Activated CD8-positive, alpha-beta T cell treated with anti-CD3 and anti-CD28 coated beads for 36 hours (primary cell): ENCODE data around the gene PTPRG. TPM values are rescaled to one million over a fixed set of nuclear protein-coding genes. Genes with fewer than 3 reads are reported as not detected.

Experiments
- ATAC-seq: fragments of 200-7000 bp; cut with Tn5 transposase; one replicate; pipeline ENCODE4 v1.10.0; 2021; ENCODE audit warnings: mild to moderate bottlenecking, moderate library complexity
- CTCF ChIA-PET: fragments of 350-600 bp; sonication (Branson Sonifier 250); formaldehyde crosslinking; loops from one replicate; lab custom pipeline; 2021; ENCODE audit warnings: antibody characterized with exemption; lab: Charles Lee
- POLR2A ChIA-PET: fragments of 350-600 bp; sonication (Branson Sonifier 250); formaldehyde crosslinking; loops from one replicate; lab custom pipeline; 2021; ENCODE audit warnings: antibody characterized with exemption; lab: Charles Lee
- DNase-seq: peaks from one replicate; pipeline ENCODE4 v3.0.0-alpha.2; 2020
- H3K27ac Mint-ChIP-seq: one replicate; pipeline ENCODE4 v1.8.0; 2021; ENCODE audit warnings: mild to moderate bottlenecking, mixed read lengths
- H3K27me3 Mint-ChIP-seq: one replicate; pipeline ENCODE4 v1.8.0; 2021; ENCODE audit warnings: mixed read lengths
- H3K36me3 Mint-ChIP-seq: one replicate; pipeline ENCODE4 v1.8.0; 2021; ENCODE audit warnings: low read depth, mixed read lengths
- H3K4me1 Mint-ChIP-seq: one replicate; pipeline ENCODE4 v1.8.0; 2021; ENCODE audit warnings: low read depth, mixed read lengths
- H3K4me3 Mint-ChIP-seq: one replicate; pipeline ENCODE4 v1.8.0; 2021; ENCODE audit warnings: mild to moderate bottlenecking, moderate library complexity, mixed read lengths
- H3K9me3 Mint-ChIP-seq: one replicate; pipeline ENCODE4 v1.8.0; 2021; ENCODE audit warnings: mixed read lengths
- intact Hi-C: fragments of 100-400 bp; cut with micrococcal nuclease; formaldehyde crosslinking; loops from one replicate; pipeline ENCODE4 v1.10.0; 2022
- total RNA-seq, 2 experiments: library from RNA; stranded (reverse); gene quantifications; one replicate each; pipeline ENCODE4 v1.2.3, GENCODE V29; 2021
- TF ChIP-seq, protein P1 (sequence below): fragments of 200-600 bp; IDR thresholded peaks from one replicate; pipeline ENCODE4 v1.8.0; 2022; ENCODE audit warnings: antibody characterized with exemption, mild to moderate bottlenecking

Gene PTPRG
- total RNA-seq, 2 experiments from 2014 or later = not detected

GRCh38 chr3:62154457-62155148 is 593.2 kb downstream of the PTPRG start:
- CTCF ChIA-PET = no interaction called here
- H3K27me3 Mint-ChIP-seq = peaks cover 1% of the 10 kb centered on the region
- no peaks in the 10 kb centered on the region for H3K4me1 Mint-ChIP-seq
- H3K4me3 Mint-ChIP-seq = no peak overlapping the region
- POLR2A ChIA-PET = no interaction called here
- intact Hi-C loops = no loop called here
- TF ChIP-seq, protein P1, sequence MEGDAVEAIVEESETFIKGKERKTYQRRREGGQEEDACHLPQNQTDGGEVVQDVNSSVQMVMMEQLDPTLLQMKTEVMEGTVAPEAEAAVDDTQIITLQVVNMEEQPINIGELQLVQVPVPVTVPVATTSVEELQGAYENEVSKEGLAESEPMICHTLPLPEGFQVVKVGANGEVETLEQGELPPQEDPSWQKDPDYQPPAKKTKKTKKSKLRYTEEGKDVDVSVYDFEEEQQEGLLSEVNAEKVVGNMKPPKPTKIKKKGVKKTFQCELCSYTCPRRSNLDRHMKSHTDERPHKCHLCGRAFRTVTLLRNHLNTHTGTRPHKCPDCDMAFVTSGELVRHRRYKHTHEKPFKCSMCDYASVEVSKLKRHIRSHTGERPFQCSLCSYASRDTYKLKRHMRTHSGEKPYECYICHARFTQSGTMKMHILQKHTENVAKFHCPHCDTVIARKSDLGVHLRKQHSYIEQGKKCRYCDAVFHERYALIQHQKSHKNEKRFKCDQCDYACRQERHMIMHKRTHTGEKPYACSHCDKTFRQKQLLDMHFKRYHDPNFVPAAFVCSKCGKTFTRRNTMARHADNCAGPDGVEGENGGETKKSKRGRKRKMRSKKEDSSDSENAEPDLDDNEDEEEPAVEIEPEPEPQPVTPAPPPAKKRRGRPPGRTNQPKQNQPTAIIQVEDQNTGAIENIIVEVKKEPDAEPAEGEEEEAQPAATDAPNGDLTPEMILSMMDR = no peak
- no peak for ATAC-seq
- no peak for DNase-seq
- no peak overlapping the region for H3K27ac Mint-ChIP-seq
- no peaks in the 10 kb centered on the region for H3K36me3 Mint-ChIP-seq
- no peaks in the 10 kb centered on the region for H3K9me3 Mint-ChIP-seq

DNA sequence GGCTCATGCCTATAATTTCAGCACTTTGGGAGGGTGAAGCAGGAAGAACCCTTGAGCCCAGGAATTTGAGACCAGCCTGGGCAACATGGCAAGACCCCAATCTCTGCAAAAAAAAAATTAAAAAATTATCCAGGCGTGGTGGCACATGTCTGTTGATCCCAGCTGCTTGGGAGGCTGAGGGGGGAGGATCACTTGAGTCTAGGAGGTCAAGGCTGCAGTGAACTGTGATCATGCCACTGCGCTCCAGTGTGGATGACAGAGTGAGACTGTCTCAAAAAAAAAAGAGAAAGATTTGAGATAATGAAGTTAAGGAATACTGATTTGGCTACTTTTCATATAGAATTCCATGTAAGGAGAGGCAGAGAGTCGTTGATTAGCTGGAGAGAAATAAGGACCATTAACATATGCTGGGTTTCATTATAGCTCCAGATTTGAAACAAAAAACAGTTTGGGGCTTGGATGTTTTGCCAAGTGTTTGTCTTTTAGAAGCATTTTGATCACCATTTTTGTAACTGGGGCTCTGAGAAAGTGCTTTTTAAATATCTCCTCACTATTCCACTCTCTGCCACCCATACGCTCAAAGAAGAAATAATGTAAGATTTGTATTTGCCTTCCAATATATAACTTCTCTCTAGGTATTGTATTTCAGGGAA is 597.8 kb downstream of the PTPRG start:
- intact Hi-C loops = no loop called here
- no peak for DNase-seq
- Mint-ChIP-seq H3K4me1 (no peaks in the 10 kb centered on the region), H3K9me3 (no peaks in the 10 kb centered on the region), H3K27me3 (peaks cover 1% of the 10 kb centered on the region), H3K27ac (no peak overlapping the region), H3K36me3 (no peaks in the 10 kb centered on the region), H3K4me3 (no peak overlapping the region)
- TF ChIP-seq, protein P1 = no peak
- CTCF ChIA-PET = no interaction called here
- POLR2A ChIA-PET = interaction anchor here (0.6 kb wide), 1 partner anchor 288 kb away, joined by 4 read pairs; no protein-coding TSS in a partner anchor
- no peak for ATAC-seq

GRCh38 chr3:62159709-62160092 is 598.3 kb downstream of the PTPRG start:
- intact Hi-C loops = no loop called here
- CTCF ChIA-PET = no interaction called here

DNA sequence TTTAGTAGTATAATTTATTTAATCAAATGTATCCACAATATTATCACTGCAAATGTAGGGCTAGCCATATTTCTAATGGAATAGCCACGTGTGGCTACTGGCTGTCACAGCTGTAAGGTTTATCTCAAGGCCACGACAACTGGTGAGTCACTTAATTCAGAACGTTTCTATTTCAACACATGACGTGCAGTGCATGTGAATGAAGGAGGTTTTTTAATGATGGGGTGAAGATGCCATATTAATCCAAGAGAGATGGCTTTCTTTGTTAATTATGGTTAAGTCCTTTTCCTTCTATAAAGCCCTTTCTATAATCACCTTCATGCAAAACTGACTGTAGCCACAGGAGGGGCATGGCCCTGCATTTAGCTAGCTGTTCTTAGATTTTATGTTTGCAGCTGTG is 600.0 kb downstream of the PTPRG start:
- ATAC-seq = no peak
- CTCF ChIA-PET = no interaction called here

More at GRCh38 chr3:62159709-62160092, 598.3 kb downstream of the PTPRG start:
- POLR2A ChIA-PET = interaction anchor here (0.6 kb wide), 1 partner anchor 288 kb away, joined by 4 read pairs; no protein-coding TSS in a partner anchor
- Mint-ChIP-seq H3K36me3 (no peaks in the 10 kb centered on the region), H3K27ac (no peak overlapping the region), H3K4me3 (no peak overlapping the region), H3K4me1 (no peaks in the 10 kb centered on the region), H3K27me3 (peaks cover 1% of the 10 kb centered on the region), H3K9me3 (no peaks in the 10 kb centered on the region)
- ATAC-seq = no peak
- DNase-seq = no peak
- TF ChIP-seq, protein P1 = no peak

More for the DNA sequence above, 600.0 kb downstream of the PTPRG start:
- intact Hi-C loops = no loop called here
- Mint-ChIP-seq H3K27ac (no peak overlapping the region), H3K36me3 (no peaks in the 10 kb centered on the region), H3K27me3 (no peaks in the 10 kb centered on the region), H3K9me3 (no peaks in the 10 kb centered on the region), H3K4me3 (no peak overlapping the region), H3K4me1 (no peaks in the 10 kb centered on the region)
- no peak for DNase-seq
- TF ChIP-seq, protein P1 = no peak
- POLR2A ChIA-PET = no interaction called here
